H9 (cell line): ENCODE results near the gene TSPAN2. TPM values are rescaled to one million over a fixed set of nuclear protein-coding genes. Genes with fewer than 3 reads are reported as not detected.

Experiments
- DNase-seq: peaks from one replicate; pipeline ENCODE4 v3.0.0-alpha.2; 2017
- H2AFZ ChIP-seq: one replicate; pipeline ENCODE4 v1.6.1; 2013; ENCODE audit warnings: mild to moderate bottlenecking, low read length, control low read depth, moderate library complexity
- H2AK5ac ChIP-seq: 2 replicates; pipeline ENCODE4 v1.6.1; 2013; ENCODE audit warnings: low read length, control low read depth, mixed read lengths; ENCODE audit not compliant: insufficient read length
- H2BK120ac ChIP-seq: one replicate; pipeline ENCODE4 v1.6.1; 2013; ENCODE audit warnings: low read depth, mild to moderate bottlenecking, low read length, control low read depth, inconsistent platforms; ENCODE audit not compliant: poor library complexity, severe bottlenecking
- H2BK12ac ChIP-seq: 2 replicates; pipeline ENCODE4 v1.6.1; 2013; ENCODE audit warnings: low read length, control low read depth, mixed read lengths, low read depth; ENCODE audit not compliant: insufficient read length
- H2BK15ac ChIP-seq: 2 replicates; pipeline ENCODE4 v1.6.1; 2013; ENCODE audit warnings: low read depth, low read length, control low read depth
- H2BK20ac ChIP-seq: one replicate; pipeline ENCODE4 v1.6.1; 2013; ENCODE audit warnings: low read depth, mild to moderate bottlenecking, low read length, control low read depth, inconsistent platforms; ENCODE audit not compliant: poor library complexity, severe bottlenecking
- H2BK5ac ChIP-seq: 2 replicates; pipeline ENCODE4 v1.6.1; 2013; ENCODE audit warnings: low read length, control low read depth, mixed read lengths; ENCODE audit not compliant: insufficient read length
- H3K14ac ChIP-seq: 2 replicates; pipeline ENCODE4 v1.6.1; 2013; ENCODE audit warnings: low read length, control low read depth; ENCODE audit not compliant: insufficient read depth
- H3K18ac ChIP-seq: 2 replicates; pipeline ENCODE4 v1.6.1; 2013; ENCODE audit warnings: low read depth, mild to moderate bottlenecking, mixed read lengths, low read length, control low read depth; ENCODE audit not compliant: insufficient read length
- H3K23ac ChIP-seq: 2 replicates; pipeline ENCODE4 v1.6.1; 2013; ENCODE audit warnings: low read length, control low read depth, mixed read lengths, low read depth; ENCODE audit not compliant: insufficient read length
- H3K23me2 ChIP-seq: 2 replicates; pipeline ENCODE4 v1.6.1; 2013; ENCODE audit warnings: low read depth, mild to moderate bottlenecking, mixed read lengths, low read length, control low read depth; ENCODE audit not compliant: insufficient read length, poor library complexity, severe bottlenecking
- H3K27ac ChIP-seq: 2 replicates; pipeline ENCODE4 v1.5.1; 2013; ENCODE audit warnings: low read length, control low read depth, mixed read lengths, low read depth; ENCODE audit not compliant: insufficient read length
- H3K27me3 ChIP-seq: 2 replicates; pipeline ENCODE4 v1.6.1; 2013; ENCODE audit warnings: low read length, control low read depth, inconsistent platforms; ENCODE audit not compliant: insufficient read depth
- H3K4ac ChIP-seq: 2 replicates; pipeline ENCODE4 v1.6.1; 2013; ENCODE audit warnings: low read depth, mild to moderate bottlenecking, control low read depth, inconsistent platforms, low read length, moderate library complexity
- H3K4me1 ChIP-seq: 2 replicates; pipeline ENCODE4 v1.6.1; 2013; ENCODE audit warnings: low read length, control low read depth, inconsistent platforms; ENCODE audit not compliant: insufficient read depth
- H3K4me2 ChIP-seq: 2 replicates; pipeline ENCODE4 v1.6.1; 2013; ENCODE audit warnings: low read length, control low read depth, mixed read lengths; ENCODE audit not compliant: insufficient read length, insufficient read depth
- H3K56ac ChIP-seq: 2 replicates; pipeline ENCODE4 v1.6.1; 2013; ENCODE audit warnings: low read depth, mild to moderate bottlenecking, mixed read lengths, low read length, control low read depth; ENCODE audit not compliant: insufficient read length
- H3K79me1 ChIP-seq: 2 replicates; pipeline ENCODE4 v1.6.1; 2013; ENCODE audit warnings: low read depth, mild to moderate bottlenecking, moderate library complexity, low read length, control low read depth, inconsistent platforms; ENCODE audit not compliant: insufficient read depth, poor library complexity, severe bottlenecking
- H3K79me2 ChIP-seq: 2 replicates; pipeline ENCODE4 v1.6.1; 2013; ENCODE audit warnings: low read length, control low read depth, inconsistent platforms; ENCODE audit not compliant: insufficient read depth
- H3K9ac ChIP-seq: 2 replicates; pipeline ENCODE4 v1.6.1; 2013; ENCODE audit warnings: low read length, control low read depth, mixed read lengths; ENCODE audit not compliant: insufficient read length; ENCODE audit errors: extremely low read depth
- H3K9me3 ChIP-seq: one replicate; pipeline ENCODE4 v1.6.1; 2013; ENCODE audit warnings: low read depth, low read length, inconsistent platforms; ENCODE audit not compliant: control insufficient read depth
- H3T11ph ChIP-seq: one replicate; pipeline ENCODE4 v1.6.1; 2013; ENCODE audit warnings: mild to moderate bottlenecking, low read length, control low read depth, inconsistent platforms
- H4K20me1 ChIP-seq: one replicate; pipeline ENCODE4 v1.6.1; 2013; ENCODE audit not compliant: control insufficient read depth, insufficient read length, insufficient read depth
- H4K5ac ChIP-seq: 2 replicates; pipeline ENCODE4 v1.6.1; 2013; ENCODE audit warnings: low read depth, mild to moderate bottlenecking, mixed read lengths, low read length, control low read depth; ENCODE audit not compliant: insufficient read length
- H4K8ac ChIP-seq: replicated peaks from 2 replicates; pipeline ENCODE4 v1.6.1; 2013; ENCODE audit warnings: low read length, control low read depth, mixed read lengths, low read depth; ENCODE audit not compliant: insufficient read length
- H4K91ac ChIP-seq: 2 replicates; pipeline ENCODE4 v1.6.1; 2013; ENCODE audit warnings: low read depth, mild to moderate bottlenecking, moderate library complexity, mixed read lengths, low read length, control low read depth; ENCODE audit not compliant: insufficient read length
- H3K27ac Mint-ChIP-seq, 3 experiments: 2 replicates in 2 of 3; 3 replicates in 1 of 3; pipeline ENCODE4 v1.8.0; 2020 to 2021; ENCODE audit warnings: mixed read lengths in 3 of 3, mild to moderate bottlenecking in 1 of 3, moderate library complexity in 1 of 3
- H3K27me3 Mint-ChIP-seq: 2 replicates; pipeline ENCODE4 v1.8.0; 2021; ENCODE audit warnings: low read depth, mild to moderate bottlenecking, moderate library complexity, mixed read lengths
- H3K36me3 Mint-ChIP-seq, 3 experiments: 2 replicates in 2 of 3; 3 replicates in 1 of 3; pipeline ENCODE4 v1.8.0; 2020 to 2021; ENCODE audit warnings: low read depth in 3 of 3, mixed read lengths in 3 of 3; ENCODE audit not compliant: insufficient read depth in 1 of 3
- H3K4me1 Mint-ChIP-seq, 2 experiments: 2 replicates each; pipeline ENCODE4 v1.8.0; 2020; ENCODE audit warnings: mixed read lengths in 2 of 2
- H3K4me3 Mint-ChIP-seq, 2 experiments: 2 replicates in 1 of 2; 3 replicates in 1 of 2; pipeline ENCODE4 v1.8.0; 2020 to 2021; ENCODE audit warnings: mild to moderate bottlenecking in 2 of 2, mixed read lengths in 2 of 2, moderate library complexity in 1 of 2
- H3K9me3 Mint-ChIP-seq, 2 experiments: 2 replicates in 1 of 2; 3 replicates in 1 of 2; pipeline ENCODE4 v1.8.0; 2020; ENCODE audit warnings: mild to moderate bottlenecking in 2 of 2, mixed read lengths in 2 of 2, moderate library complexity in 1 of 2
- WGBS: extraction: QIAGEN DNeasy Blood & Tissue Kit; methylation state at CpG from one replicate; pipeline ENCODE4 v1.1.7; 2013; ENCODE audit warnings: missing lambda C conversion rate, low lambda C conversion rate, mixed read lengths; ENCODE audit not compliant: insufficient read length; ENCODE audit errors: extremely low coverage; 5-methylcytosine and 5-hydroxymethylcytosine counted together
- total RNA-seq: library from RNA; stranded (reverse); gene quantifications from 2 replicates; pipeline ENCODE4 v1.2.1, GENCODE V29; 2021
- TF ChIP-seq, protein P1 (sequence below): fragments of 200-600 bp; sonication (generic); conservative IDR thresholded peaks from 3 replicates; pipeline ENCODE4 v1.8.0; 2021; ENCODE audit warnings: antibody characterized with exemption, mild to moderate bottlenecking

The TSPAN2 gene
- total RNA-seq, 1 experiment from 2014 or later = 10.8 TPM

DNA sequence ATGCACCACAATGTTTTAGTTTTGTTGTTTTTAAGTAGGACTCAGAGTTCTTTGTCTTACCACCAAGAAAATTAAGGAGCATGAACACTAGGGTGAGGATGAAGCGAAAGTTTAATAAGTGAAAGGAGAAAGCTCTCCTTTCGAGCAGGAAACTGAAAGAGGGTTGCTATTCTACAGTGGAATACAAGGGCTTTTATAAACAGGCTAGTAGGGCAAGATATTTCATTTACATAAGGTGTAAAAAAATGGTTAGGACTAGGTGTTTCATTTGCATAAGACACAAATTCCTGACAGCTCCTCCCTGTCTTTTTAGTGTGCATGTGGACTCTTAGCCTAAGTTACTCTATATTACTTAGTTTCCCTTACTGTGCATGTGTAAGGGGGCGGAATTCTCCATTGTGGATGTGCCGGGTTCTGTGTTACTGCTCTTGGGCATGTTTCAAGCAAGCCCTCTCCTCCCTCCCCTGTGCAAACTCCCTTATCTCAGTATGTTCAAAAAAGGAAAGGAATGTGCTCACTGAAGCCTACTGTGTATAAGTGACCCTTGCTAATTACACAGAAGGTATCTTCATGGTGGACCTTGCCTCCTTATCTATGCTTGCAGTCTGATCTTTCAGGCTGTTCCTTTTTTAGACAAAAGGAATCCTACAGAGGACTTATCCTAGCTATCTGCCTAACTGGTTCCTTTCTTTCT, 52.3 kb downstream of the TSPAN2 start:
- Histone ChIP-seq H4K91ac (no peak overlapping the region), H2AFZ (no peak overlapping the region), H2BK12ac (no peak overlapping the region), H3K79me2 (no peaks in the 10 kb centered on the region), H3K14ac (no peak overlapping the region), H3K23me2 (no peaks in the 10 kb centered on the region), H3K18ac (no peak overlapping the region), H3K79me1 (no peaks in the 10 kb centered on the region), H2AK5ac (no peak overlapping the region), H3K56ac (no peak overlapping the region), H4K8ac (no peak overlapping the region), H3T11ph (no peak overlapping the region), H2BK20ac (no peak overlapping the region), H3K27me3 (no peaks in the 10 kb centered on the region), H3K27ac (no peak overlapping the region), H3K4ac (no peak overlapping the region), H2BK15ac (no peak overlapping the region), H2BK120ac (no peak overlapping the region), H3K9ac (no peak overlapping the region), H2BK5ac (no peak overlapping the region), H3K4me1 (no peaks in the 10 kb centered on the region), H4K20me1 (no peaks in the 10 kb centered on the region), H4K5ac (no peak overlapping the region), H3K9me3 (no peaks in the 10 kb centered on the region), H3K4me2 (no peak overlapping the region), H3K23ac (no peak overlapping the region)
- no peaks in the 10 kb centered on the region for H3K36me3 Mint-ChIP-seq
- H3K4me3 Mint-ChIP-seq = no peak overlapping the region
- H3K9me3 Mint-ChIP-seq = no peaks in the 10 kb centered on the region
- H3K4me1 Mint-ChIP-seq = no peaks in the 10 kb centered on the region; a peak in 1 of 4 replicates
- WGBS = no CpG with 5 or more reads among the region's 4 CpGs
- TF ChIP-seq, protein P1, sequence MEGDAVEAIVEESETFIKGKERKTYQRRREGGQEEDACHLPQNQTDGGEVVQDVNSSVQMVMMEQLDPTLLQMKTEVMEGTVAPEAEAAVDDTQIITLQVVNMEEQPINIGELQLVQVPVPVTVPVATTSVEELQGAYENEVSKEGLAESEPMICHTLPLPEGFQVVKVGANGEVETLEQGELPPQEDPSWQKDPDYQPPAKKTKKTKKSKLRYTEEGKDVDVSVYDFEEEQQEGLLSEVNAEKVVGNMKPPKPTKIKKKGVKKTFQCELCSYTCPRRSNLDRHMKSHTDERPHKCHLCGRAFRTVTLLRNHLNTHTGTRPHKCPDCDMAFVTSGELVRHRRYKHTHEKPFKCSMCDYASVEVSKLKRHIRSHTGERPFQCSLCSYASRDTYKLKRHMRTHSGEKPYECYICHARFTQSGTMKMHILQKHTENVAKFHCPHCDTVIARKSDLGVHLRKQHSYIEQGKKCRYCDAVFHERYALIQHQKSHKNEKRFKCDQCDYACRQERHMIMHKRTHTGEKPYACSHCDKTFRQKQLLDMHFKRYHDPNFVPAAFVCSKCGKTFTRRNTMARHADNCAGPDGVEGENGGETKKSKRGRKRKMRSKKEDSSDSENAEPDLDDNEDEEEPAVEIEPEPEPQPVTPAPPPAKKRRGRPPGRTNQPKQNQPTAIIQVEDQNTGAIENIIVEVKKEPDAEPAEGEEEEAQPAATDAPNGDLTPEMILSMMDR = no peak
- no peak for DNase-seq
- no peaks in the 10 kb centered on the region for H3K27me3 Mint-ChIP-seq
- no peak overlapping the region for H3K27ac Mint-ChIP-seq
